Activated CD8-positive, alpha-beta memory T cell treated with anti-CD3 and anti-CD28 coated beads for 1 hour (primary cell): ENCODE data around the gene GALNT10.

Source experiments
- DNase-seq, 2 donors: peaks; one replicate each; pipeline ENCODE4 v3.0.0-alpha.2; 2020; ENCODE audit warnings: low read depth in 1 of 2; ENCODE audit errors: extremely low read depth in 1 of 2

The GALNT10 gene

DNA sequence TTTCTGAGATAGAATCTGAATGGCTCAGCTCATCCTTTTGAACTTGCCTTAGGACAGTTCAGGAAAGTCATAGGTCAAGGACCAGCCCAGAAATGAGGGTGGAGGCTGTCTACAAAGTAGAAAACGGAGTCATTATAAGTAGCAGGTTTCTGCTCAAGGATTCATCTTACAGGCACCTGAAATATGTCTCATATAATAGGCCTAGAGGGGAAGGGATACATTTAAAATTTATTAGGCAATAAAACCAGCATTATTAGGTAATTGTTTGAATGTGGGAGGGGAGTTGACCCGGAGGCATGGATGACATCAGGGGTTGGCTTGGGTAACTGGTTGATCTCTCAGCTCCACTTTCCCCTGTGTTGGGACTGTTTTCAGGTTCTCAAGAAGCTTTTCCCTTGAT lies 11.9 kb upstream of the GALNT10 start:
- DNase-seq = no peak

DNA sequence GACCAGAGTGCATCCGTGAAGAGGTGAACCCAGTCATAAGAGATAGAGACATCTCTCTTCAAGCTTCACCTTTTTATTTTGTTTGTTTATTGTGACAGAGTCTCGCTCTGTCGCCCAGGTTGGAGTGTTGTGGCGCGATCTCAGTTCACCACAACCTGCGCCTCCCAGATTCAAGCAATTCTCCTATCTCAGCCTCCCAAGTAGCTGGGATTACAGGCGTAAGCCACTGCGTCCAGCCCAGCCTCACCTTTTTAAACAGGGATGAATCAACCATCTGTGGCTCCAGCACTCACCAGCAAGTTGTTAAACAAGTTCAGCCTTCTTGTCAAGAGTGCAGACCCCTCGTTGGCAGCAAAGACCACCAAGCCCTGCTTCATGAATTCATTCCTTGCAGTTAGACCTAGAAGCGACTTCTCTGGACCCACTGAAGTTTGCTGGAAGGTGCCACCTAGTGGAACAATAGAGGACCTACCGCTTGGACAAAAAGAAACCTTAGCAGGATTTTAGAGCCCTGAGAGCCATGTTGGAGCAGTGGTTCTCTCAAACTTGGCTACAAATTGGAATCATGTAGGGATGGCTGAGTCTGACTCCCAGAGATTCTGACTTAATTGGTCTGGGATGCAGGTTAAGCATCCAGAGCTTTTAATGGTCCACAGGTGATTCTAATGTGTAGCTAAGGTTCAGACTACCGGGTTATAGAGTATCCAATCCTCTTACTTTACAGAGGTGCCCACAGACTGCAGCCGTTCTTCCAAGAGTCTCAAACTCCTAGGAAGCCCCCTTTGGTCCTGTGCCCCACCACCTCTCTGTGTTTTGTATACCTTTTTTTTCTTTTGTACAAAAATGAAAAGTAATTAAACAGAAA lies 10.5 kb upstream of the GALNT10 start:
- DNase-seq = no peak

DNA sequence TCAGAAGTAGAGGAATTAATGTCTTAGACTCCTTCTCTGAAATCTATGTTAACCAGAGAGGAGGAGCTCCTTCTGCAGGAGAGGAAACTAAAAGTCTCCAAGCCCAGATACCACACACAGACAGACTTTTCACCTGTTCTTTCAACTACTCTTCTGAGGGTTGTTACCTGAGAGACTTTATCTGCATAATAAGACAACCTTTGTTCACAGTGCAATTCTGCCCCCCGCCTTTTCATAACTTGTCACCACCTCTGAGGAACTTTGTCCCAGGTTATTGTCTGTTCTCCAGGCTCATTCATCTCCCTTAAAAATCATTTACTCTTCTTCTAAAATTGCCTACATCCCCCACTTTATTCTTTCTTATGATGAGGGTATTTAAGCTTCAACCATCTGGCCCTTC lies 9.4 kb upstream of the GALNT10 start:
- no peak for DNase-seq

DNA sequence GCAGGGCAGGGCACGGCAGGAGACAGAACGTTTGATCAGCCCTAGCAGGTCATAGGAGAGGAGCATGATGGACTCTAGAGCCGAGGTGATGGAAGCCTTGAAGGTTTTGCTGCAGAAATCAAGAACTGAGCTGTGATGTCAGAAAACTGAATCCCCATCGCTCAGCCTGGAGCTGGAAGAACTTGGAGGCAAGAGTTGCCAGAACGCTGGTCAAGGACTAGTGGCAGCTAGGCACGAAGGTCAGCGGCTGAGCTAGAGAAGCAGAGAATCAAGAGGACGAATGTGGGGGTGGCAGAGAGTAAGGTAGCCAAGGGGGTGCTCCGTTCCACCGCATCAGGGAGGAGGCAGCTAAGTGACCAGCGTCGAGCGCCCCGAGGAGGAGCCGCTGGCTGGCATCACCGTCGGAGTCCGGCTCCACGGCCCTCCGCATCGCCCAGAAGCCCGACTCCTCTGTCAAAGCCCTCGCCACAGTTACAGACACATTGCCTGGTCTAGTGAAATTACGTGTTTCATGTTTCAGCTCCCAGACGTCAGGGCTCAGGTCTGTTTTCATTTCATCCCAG lies 1.2 kb upstream of the GALNT10 start:
- no peak for DNase-seq

DNA sequence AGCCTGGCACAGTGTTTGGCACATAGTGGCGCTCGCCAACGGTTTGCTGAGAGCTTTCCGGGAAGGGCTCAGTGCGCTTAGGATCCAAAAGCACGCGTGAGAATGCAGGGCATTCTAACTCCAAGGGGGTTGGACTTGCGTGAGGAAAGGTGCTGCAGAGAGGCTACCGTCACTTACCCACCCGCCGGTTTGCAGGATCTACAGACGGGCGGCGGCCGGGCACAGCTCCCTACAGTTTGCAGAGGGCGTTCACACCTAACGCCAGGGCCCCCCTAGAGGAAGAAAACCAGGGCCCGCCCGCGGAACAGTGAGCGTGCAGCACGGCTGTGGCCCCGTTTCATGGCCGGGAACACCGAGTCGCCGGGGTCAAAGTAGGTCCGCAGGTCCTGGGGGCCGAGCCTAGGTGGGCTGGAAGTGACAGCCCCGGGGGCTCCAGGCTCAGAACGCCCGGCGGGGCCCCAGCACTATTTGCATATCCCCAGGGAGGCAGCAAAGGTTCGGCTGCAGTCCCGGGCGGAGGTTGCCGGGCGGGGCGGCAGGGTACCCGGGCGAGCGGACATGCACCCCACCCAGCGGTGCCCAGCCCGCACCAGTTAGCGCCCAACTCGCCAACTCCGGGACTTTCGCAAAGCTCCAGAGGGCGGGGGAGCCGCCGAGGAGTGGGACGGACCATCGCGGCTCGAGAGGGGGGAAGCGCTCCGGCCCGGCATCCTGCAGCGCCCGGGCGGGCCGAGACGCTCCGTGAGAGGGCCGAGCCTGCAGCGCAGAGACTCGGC lies 526 bp upstream of the GALNT10 start:
- peak; percentile 60 to 69 for DNase-seq

DNA sequence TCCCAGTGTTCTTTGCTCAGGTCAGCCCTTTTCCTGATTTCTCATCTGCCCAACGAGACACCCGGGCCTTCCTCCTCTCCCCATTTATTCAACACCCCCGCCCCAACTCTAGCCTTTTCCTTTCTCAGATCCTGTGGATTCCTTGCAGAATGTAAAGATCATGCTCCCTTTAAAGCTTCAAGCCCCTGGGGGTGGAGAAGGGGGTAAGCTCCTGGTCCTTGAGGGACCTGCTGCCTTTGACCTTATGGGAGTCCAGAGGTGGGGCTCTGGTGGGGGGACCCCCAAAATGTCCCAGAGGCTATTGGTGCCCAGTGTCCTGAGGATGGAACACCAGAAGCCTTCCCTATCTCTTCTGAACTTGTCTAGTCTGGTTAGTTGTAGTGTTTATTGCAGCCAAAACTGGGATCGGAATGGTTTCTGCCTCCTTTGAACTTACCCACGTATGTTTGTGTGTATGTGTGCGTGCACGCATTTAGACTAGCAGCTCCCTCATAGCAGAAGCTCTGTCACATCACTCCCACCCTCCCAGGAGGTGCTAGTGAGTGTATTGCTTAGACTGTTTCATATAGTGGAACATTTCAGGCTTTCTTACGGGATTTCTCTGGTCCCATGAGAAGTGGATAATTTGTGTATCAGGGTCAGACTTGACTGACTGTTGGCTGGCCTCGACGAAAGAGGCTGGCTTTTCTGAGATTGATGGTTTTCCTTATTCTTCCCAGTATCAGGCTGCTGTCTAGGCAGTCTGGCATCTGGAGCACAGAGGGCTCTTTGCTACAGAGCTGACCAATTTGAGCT lies 1.1 kb downstream of the GALNT10 start:
- DNase-seq = no peak

DNA sequence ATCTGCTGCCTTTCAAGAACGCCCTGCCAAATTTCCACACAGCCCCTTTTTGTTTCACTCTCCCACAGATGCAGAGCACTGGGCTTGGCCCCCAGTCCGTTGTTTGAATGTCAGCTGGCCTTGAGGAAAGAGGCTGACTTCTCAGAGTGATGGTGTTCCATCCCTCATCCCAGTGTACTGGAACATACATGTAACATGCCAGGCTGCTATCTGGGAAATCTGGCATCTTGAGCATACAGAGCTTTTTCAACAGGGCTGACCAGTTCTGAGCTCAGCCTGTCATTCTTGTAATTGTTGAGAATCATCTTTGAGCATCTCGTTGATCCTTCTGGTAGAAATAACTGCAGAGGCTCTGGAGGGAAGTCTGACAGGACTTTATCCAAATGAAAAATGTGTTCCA lies 2.8 kb downstream of the GALNT10 start:
- no peak for DNase-seq

DNA sequence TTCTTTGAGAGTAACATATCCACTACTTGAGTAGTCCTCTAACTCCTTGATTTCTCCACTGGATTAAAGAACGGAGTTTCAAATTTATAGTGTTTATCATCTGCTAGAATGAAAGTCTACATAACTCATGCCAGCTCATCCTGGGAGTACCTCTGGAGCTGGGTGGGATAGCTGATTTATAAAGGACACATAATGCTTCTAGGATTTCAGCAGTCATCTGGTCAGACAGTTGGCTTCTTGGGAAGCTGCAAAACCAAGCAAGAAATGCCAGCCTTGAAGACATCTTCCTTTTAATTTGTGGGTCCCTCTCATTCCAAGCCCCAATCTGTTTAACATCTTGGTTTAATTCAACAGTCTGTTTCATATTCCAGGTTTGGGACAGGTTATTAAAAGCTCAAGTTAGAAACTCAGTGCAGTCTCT lies 3.2 kb downstream of the GALNT10 start:
- no peak for DNase-seq

DNA sequence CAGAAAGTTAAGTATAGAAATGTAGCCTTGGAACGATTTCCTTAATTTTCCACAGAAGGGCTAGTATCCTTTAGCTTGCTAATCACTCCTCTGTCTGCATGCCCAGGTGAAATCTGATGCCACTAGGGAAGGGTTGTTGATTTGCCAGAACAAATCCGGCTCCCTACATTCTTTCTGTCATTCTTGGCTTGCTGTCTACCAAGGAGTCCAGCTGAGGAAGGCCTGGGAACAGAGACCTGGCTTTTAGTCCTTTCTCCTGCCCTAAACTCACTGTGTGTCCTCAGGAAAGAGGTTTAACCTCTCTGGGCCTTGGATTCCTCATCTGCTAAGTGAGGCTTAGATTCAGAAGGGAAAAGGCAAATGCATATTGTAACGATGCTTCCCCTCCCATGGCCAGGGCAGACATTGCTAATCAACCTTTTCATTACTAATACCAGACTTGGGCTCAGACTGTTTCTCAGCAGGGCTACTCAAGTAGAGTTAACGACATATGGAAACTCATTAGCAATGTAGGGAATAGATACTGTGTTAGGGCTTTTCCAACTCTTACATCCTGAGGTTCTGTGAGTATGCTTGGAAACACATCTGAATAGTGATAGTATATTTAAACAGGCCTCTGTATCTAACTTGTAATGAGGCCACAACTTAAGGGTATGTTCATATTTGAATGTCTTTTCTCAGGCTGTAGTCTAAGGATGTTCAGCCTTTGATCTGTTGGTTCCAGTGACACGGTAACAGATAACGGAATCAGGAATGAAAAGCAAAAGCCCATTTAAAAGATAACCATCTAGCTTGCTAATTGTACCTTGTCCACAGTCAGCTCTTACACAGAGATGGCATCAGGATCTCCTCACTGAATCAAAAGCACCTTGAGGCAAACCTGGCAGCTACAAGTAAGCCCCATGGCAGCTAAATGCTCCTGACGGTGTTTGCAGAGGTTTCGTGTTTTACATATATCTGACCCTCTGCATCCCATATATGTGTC lies 4.1 kb downstream of the GALNT10 start:
- DNase-seq = no peak

DNA sequence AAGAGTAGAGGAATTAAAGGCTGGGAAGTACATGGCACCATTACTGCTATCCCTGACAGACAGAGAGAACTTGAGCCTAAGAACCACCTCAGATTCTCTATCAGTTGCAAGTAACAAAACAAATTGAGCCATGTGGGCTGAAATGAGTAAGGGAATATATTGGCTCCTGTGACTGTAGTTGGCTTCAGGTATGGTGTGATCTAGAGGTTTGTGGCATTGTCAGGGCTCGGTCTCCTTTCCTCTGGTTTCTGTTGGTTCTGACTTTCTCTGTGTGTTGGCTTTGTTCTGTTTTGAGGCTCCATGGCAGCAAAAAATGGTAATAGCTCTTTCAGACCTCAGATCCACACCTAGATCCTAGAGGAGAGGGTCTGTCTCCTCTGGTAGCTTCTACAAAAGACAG lies 5.7 kb downstream of the GALNT10 start:
- no peak for DNase-seq

DNA sequence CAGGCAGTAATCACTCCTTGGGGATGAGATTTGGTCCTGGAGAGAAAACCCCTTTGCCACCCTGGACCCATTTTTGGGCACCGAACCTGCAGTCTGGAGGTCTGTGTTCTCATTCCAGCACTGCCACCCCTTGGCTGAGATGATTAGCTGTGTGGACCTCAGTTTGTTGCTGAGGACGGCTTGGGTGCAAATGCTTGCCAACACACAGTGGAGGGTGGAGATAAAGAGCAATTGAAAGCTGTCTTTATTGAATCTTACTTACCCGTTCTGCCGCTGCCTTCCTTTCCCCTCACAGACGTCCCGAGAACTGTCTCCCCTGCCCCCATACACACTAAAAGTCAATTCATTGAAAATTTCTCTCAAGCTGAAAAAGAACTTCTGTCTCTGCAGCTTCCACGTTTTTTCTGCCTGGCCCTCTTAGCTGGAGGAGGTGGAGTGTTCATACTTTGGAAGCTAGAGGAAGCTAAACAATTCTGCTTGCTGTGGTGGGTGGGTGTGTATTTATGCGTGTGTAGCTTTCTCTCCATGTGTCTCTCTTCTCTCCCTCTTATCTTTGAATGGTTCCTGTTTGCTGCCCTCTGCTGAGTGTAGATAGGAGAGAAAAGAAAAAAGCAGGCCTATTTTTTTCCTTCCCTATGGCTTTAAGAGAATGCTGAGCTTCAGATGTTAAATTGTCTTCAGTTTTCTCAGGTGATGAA lies 6.6 kb downstream of the GALNT10 start:
- no peak for DNase-seq

DNA sequence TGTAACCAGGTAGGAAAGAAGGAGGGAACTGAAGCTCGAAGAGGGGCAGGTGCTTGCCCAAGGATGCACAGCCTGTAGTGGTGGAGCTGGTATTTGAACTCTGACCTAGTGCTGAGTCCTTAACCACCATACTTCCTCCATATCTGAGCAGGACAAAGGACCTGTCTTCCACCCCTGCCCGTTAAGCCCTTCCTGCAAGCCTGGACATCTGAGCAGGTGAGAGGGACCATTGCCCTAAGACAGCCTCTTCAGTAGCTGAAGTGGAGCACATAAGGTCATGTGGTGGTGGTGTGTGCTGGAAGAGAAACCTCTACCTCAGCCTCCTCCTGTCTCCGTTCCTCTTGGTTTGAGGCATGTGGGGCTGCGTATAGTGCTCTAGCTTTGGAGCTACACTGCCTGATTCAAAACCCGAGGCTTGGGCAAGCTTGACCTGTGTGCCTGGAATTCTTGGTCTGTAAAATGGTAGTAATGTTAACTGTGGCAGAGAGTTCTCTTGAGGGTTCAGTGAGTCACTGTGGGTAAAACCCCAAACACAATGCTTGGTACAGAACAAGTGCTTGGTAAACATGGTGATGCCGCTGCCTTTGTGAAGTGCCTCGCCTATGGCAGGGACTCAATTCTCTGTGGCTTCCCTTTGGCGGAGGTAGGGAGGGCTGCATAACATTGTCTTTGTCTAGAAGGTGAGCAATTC lies 7.4 kb downstream of the GALNT10 start:
- DNase-seq = peak; percentile 35 to 37

DNA sequence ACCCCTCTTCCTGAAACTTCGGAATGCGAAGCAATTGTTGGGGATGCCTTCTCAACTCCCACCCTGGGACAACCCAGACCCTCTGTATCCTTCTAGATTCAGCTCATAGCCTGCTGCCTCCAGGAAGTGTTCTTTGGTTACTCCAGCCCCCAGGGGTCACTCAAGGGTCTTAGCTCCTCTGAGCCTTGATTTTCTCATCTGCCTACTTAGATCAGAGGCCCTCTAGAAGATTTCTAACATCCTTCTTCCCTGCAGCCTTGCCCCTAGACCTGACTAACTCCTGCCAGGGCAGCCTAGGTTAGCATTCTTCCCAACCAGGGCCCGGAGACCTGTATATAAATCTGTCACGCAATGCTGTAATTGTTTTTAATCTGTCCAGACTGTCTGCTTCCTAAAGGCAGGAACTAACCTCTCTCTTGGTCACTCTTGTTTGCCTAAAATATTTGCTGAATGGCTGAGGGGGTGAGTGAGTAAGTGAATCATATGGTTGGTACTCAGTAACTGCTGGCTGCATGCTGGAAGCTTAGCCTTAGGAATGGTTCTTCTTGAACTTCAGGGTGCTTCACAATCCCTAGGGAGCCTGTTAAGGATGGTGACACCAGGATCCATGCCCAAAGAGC lies 8.2 kb downstream of the GALNT10 start:
- DNase-seq = no peak

DNA sequence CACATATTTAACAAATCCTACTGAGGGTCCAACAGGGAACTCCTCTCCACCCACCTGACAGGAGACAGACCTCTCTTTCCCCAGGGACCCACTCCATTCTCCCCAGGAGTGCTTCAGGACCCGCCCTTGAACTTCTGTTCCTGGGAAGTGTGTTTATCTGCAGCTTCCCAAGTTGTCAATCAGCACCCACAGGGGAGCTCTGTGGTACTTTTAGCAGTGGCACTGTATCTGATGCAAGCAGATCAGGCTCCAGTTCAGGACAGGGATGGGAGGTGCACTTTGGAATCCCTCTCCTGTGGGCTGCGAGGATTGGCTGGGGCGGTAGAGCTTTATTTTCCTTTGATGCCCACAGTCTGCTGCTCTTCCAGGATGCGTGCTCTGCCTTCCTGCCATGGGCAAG lies 8.7 kb downstream of the GALNT10 start:
- no peak for DNase-seq

DNA sequence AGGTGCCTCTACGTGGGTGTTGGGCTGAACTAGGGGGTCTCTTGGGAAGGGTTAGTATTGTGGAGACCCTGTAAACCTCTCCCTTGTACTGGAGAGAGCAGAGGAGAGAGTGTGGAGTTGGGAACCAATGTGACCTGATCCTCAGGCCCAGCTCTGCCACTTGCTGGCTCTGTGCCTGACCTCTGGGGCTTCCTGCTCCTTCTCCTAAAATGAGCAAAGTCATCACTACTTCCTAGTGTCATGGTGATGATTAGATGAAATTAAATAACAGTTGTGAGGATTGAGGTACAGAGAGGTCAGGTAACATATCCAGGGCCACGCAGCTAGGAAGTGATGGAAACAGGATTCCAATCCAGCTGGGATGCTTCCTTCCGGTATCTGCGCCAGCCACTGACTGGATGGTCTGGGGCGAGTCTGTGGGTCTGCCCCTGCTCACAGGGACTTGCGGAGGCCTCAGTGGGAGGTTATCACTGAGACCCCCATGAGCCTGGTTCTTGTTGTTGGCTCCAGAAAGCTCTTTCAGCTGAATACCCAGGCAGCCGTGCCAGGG lies 9.2 kb downstream of the GALNT10 start:
- no peak for DNase-seq

DNA sequence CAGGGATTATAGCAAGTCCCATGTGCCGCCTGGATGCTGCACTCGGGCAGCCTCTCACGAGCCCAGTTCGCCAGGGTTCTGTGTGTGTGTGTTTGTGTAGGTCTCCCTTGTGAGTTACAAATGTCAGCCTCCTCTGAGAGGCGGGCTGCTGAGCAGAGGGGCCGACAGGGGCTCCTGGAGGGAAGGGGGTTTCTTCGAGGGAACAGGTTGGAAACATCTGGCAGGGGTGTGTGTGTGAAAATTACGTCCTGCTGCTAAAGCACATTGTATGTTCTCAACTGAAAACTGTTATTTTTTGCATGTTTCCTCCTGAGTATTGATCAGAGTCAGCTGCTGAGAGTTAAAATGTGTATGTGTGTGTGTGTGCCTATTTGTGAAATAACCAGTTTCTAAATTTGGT lies 9.7 kb downstream of the GALNT10 start:
- DNase-seq = no peak

DNA sequence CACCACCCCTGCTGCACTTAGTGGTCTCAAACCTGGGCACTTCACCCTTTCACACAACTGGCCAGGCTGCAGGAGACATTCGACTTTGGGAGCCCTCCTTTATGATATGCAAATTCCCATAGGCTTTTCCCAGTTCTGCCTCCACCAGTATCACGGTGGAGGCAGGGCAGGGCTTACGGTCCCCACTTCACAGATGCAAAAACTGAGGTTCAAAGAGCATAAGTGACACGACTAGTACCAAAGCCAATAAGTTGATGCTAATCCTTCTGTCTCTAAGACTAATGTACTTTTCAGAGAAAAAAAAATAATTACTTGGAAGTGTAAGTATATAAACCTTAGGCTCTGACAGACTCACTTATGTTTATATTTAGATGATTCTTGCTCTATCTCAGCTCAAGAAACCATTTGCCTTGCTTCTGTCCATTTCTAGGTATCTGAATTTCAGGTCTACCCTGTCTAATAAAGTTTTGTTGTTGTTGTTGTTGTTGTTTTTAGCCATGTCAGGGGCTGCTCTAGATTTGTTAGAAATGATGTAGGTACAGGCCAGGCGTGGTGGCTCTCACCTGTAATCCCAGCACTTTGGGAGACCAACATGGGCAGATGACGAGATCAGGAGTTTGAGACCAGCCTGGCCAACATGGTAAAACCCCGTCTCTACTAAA lies 10.7 kb downstream of the GALNT10 start:
- no peak for DNase-seq
